ENCODE results near the gene FOXD2. TPM values are rescaled to one million over a fixed set of nuclear protein-coding genes. Genes with fewer than 3 reads are reported as not detected.
A peak's percentile ranks its signal among the peaks of the same experiment; 100 is the strongest.

Gene FOXD2
- polyA plus RNA-seq (2013, experiment 1 of 2): 0.07 TPM
- polyA plus RNA-seq (2013, experiment 2 of 2): 0.10 TPM

DNA sequence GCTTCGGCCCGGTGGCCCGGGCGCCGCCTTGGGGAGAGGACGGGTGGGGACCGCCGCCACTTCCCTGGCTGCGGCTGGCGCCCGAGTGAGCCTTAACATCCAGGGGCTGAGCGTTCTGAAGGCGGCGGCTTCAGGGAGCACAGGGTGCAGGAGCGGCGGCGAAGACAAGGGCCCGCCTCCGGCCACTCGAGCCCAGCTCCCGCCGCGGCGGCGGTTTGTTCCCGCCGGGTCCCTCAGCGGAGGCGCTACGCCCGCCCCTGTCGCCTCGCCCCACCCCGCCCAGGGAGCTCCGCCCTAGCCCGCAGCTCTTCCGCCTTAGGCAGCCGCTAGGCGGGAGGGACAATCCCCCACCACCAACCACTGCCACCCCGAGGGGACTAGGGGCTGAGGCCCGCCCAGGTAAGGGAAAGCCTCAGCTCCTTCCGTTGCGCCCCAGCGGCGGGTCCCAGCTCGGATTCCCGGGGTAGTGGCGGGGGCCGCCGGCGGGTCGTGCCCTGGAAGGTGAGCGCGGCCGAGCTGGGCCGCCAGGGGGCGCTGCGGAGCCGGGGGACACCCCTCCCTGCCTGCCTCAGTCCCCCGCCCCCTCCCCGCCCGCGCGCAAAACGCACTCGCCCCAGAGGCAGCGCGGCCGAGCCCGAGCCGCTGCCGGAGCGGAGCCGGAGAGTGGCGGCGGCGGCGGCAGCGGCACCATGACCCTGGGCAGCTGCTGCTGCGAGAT is at the start of gene FOXD2:
FOXD2 (plus strand) TSS at position 598 of the 718 bp plus-strand sequence; CDS start at position 690, 92 bp downstream.
- H3K9me3 ChIP-seq (ENCODE audit: control insufficient read depth, low read length): no peaks in the 10 kb centered on the region
- H3K4me3 ChIP-seq (ENCODE audit: extremely low read depth, insufficient read depth, low read length, poor library complexity, severe bottlenecking): peak within 1 kb of the TSS; percentile 49
- WGBS, 2 experiments (ENCODE audit: insufficient coverage in 2 of 2): 0% methylated on average over 51 to 55 of the region's 80 CpGs
- H3K27ac ChIP-seq (ENCODE audit: low read depth, low read length, severe bottlenecking): no peak within 1 kb of the TSS
- H3K4me1 ChIP-seq (ENCODE audit: control insufficient read depth, insufficient read depth, low read length, poor library complexity, severe bottlenecking): peaks cover 5% of the 10 kb centered on the region
- H3K36me3 ChIP-seq (ENCODE audit: control insufficient read depth, insufficient read depth, low read length): no peaks in the 10 kb centered on the region

DNA sequence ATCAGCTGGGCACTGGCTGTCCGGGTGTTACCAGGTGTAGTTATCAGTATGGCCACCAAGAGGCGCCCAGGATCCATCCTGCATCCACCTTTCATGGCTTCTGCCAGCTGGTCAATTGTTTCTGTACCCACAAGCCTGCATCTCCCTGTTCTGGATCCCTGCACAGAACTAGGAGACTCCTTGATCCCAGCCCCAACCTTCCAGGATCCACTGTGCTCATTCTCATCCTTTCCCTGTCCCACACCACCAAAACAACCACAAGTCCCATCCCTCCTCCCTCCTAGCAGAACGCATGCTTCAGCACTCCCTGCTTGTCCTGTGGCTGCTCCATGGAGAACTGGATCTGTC is 49.0 kb upstream of the FOXD2 start:
- WGBS, 2 experiments (ENCODE audit: insufficient coverage in 2 of 2): 29 to 33% methylated on average over 3 of the region's 3 CpGs
- H3K4me3 ChIP-seq (ENCODE audit: extremely low read depth, insufficient read depth, low read length, poor library complexity, severe bottlenecking): no peak overlapping the region
- H3K9me3 ChIP-seq (ENCODE audit: control insufficient read depth, low read length): no peaks in the 10 kb centered on the region
- no peaks in the 10 kb centered on the region for H3K4me1 ChIP-seq (ENCODE audit: control insufficient read depth, insufficient read depth, low read length, poor library complexity, severe bottlenecking)
- H3K36me3 ChIP-seq (ENCODE audit: control insufficient read depth, insufficient read depth, low read length): no peaks in the 10 kb centered on the region
- no peak overlapping the region for H3K27ac ChIP-seq (ENCODE audit: low read depth, low read length, severe bottlenecking)

DNA sequence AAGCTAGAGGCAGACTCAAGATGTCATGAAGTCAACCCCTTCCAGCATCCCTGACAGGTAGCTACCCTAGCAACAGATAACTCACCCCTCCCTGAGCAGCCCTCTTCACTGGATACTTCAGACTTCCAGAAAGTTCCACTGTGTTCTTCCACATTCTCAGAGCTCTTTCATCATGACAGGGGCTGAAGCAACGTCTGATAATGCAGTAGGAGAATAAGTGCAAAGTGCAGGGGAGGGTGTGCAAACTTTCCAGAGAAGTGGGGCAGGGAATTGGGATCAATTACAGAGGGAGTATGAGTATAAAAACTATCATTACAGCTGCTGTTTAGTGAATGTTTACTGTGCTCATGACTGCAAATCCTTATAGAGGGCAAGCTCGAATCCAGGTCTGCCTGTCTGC is 48.1 kb upstream of the FOXD2 start:
- H3K4me3 ChIP-seq (ENCODE audit: extremely low read depth, insufficient read depth, low read length, poor library complexity, severe bottlenecking): no peak overlapping the region
- no peaks in the 10 kb centered on the region for H3K36me3 ChIP-seq (ENCODE audit: control insufficient read depth, insufficient read depth, low read length)
- no peaks in the 10 kb centered on the region for H3K9me3 ChIP-seq (ENCODE audit: control insufficient read depth, low read length)
- WGBS, 2 experiments (ENCODE audit: insufficient coverage in 2 of 2): 20 to 88% methylated on average over 1 of the region's 2 CpGs
- no peaks in the 10 kb centered on the region for H3K4me1 ChIP-seq (ENCODE audit: control insufficient read depth, insufficient read depth, low read length, poor library complexity, severe bottlenecking)
- H3K27ac ChIP-seq (ENCODE audit: low read depth, low read length, severe bottlenecking): no peak overlapping the region

DNA sequence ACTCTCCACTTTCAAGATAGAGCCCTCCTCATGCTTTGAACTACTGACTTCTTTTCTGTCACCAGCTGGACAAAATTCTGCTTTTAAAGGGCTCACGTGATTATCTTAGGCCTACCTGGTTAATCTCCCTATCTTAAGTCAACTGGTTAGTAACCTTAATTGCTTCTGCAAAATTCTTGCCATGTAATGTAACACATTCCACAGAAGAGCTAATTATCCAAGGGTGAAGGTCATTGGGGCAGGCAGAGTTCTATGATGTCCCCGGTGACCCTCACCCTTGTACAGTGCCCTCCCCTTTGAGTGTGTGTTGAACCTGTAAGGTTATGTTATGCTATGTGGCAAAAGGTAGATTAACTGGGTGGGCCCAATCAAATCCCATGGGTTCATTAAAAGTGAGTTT is 47.0 kb upstream of the FOXD2 start:
- Histone ChIP-seq H3K27ac (ENCODE audit: low read depth, low read length, severe bottlenecking) (no peak overlapping the region), H3K36me3 (ENCODE audit: control insufficient read depth, insufficient read depth, low read length) (no peaks in the 10 kb centered on the region), H3K4me1 (ENCODE audit: control insufficient read depth, insufficient read depth, low read length, poor library complexity, severe bottlenecking) (no peaks in the 10 kb centered on the region), H3K9me3 (ENCODE audit: control insufficient read depth, low read length) (no peaks in the 10 kb centered on the region), H3K4me3 (ENCODE audit: extremely low read depth, insufficient read depth, low read length, poor library complexity, severe bottlenecking) (no peak overlapping the region)
- 57 to 71% methylated on average over 1 of the region's 2 CpGs for WGBS, 2 experiments (ENCODE audit: insufficient coverage in 2 of 2)

DNA sequence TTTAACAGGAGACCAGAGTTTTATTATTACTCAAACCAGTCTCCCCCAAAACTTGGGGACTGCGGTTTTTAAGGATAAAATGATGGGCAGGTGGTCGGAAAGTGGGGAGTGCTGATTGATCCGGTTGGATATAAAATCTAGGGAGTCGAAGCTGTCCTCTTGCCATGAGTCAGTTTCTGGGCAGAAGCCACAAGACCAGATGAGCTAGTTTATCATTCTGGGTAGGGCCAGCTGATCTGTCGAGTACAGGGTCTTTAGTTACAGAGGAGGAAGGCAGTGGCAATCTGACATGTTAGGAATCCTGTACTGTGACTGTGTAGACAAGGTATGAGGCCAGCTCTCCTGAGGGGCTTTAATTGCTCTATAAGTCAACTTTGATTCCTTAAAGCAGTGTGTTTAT is 44.7 kb upstream of the FOXD2 start:
- WGBS, 2 experiments (ENCODE audit: insufficient coverage in 2 of 2): 72 to 82% methylated on average over 2 to 4 of the region's 5 CpGs
- Histone ChIP-seq H3K4me1 (ENCODE audit: control insufficient read depth, insufficient read depth, low read length, poor library complexity, severe bottlenecking) (no peaks in the 10 kb centered on the region), H3K4me3 (ENCODE audit: extremely low read depth, insufficient read depth, low read length, poor library complexity, severe bottlenecking) (no peak overlapping the region), H3K9me3 (ENCODE audit: control insufficient read depth, low read length) (no peaks in the 10 kb centered on the region), H3K27ac (ENCODE audit: low read depth, low read length, severe bottlenecking) (no peak overlapping the region), H3K36me3 (ENCODE audit: control insufficient read depth, insufficient read depth, low read length) (no peaks in the 10 kb centered on the region)

DNA sequence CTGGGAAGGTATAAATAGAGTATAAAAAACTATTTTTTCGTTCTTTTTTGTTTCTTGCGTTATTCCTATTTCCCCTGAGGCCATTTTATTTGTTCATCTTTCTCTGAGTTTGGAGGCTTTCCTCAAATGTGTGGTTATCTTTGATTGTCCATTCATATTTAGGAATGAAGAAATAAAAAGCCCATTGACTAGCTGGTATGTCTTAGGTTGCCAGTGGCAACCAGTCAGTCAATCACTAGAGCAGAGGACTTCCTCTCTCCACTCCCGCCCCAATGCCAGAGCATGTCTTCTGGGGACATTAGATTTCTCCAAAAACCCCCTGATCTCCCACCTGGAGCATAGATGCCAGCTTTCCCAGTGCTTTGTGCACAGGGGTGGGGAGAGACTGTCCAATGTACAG is 42.4 kb upstream of the FOXD2 start:
- Histone ChIP-seq H3K4me3 (ENCODE audit: extremely low read depth, insufficient read depth, low read length, poor library complexity, severe bottlenecking) (no peak overlapping the region), H3K4me1 (ENCODE audit: control insufficient read depth, insufficient read depth, low read length, poor library complexity, severe bottlenecking) (no peaks in the 10 kb centered on the region), H3K36me3 (ENCODE audit: control insufficient read depth, insufficient read depth, low read length) (no peaks in the 10 kb centered on the region), H3K27ac (ENCODE audit: low read depth, low read length, severe bottlenecking) (no peak overlapping the region), H3K9me3 (ENCODE audit: control insufficient read depth, low read length) (no peaks in the 10 kb centered on the region)
- 80 to 100% methylated on average over 1 of the region's 3 CpGs for WGBS, 2 experiments (ENCODE audit: insufficient coverage in 2 of 2)

DNA sequence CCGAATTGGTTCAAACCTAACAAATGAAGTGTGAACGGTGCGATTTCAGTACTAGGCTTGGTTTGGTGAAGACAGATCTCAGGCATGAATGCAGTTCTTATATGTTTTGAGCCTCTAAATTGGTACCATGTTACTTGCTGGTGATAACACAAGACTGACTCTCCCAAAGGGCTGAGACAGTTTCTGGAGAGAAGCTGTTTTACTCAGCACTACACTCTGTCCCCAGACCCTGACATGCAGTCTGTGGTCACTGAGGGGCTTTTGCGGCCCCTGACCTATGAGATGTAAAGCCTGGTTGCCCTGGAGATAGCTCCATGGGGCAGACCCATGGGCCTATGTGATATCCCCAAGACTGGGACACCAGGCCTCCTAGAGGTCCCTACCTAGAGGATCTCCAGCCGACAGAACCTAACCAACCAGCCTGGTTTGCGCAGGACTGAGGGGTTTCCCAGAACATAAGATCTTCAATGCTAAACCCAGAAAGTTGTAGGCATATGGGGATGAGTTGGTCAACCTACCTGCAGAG is 41.1 kb upstream of the FOXD2 start:
- WGBS, 2 experiments (ENCODE audit: insufficient coverage in 2 of 2): 84 to 87% methylated on average over 4 to 5 of the region's 6 CpGs
- H3K36me3 ChIP-seq (ENCODE audit: control insufficient read depth, insufficient read depth, low read length): no peaks in the 10 kb centered on the region
- H3K27ac ChIP-seq (ENCODE audit: low read depth, low read length, severe bottlenecking): no peak overlapping the region
- H3K9me3 ChIP-seq (ENCODE audit: control insufficient read depth, low read length): no peaks in the 10 kb centered on the region
- no peaks in the 10 kb centered on the region for H3K4me1 ChIP-seq (ENCODE audit: control insufficient read depth, insufficient read depth, low read length, poor library complexity, severe bottlenecking)
- no peak overlapping the region for H3K4me3 ChIP-seq (ENCODE audit: extremely low read depth, insufficient read depth, low read length, poor library complexity, severe bottlenecking)

DNA sequence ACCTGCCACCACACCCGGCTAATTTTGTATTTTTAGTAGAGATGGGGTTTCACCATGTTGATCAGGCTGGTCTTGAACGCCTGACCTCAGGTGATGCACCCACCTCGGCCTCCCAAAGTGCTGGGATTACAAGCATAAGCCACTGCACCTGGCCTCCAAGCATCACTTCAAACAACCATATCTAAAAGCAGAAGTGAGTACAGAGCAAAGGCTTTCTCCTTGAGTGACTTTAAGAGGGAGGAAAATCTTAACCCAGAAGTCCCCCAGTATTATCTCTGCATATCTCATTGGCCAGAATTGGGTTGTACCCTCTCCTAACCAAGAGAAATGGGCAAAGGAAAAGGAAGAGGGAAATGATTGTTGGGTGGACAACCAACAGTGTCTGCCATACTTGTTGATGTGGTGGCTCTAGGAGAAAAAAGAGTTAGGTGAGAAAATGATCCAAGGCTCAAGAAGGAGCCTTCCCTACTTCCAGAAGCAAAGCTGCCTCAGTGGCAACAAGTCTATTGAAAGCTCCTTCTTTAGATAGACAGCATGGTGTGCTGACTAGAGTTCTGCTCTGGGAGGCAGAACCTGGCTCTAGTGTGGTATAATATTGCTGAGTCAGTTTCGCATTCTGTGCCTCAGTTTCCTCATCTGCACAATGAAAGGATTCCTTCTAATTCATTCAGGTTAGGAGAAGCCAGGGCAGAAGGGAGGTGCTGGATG is 38.6 kb upstream of the FOXD2 start:
- Histone ChIP-seq H3K4me1 (ENCODE audit: control insufficient read depth, insufficient read depth, low read length, poor library complexity, severe bottlenecking) (no peaks in the 10 kb centered on the region), H3K4me3 (ENCODE audit: extremely low read depth, insufficient read depth, low read length, poor library complexity, severe bottlenecking) (no peak overlapping the region), H3K36me3 (ENCODE audit: control insufficient read depth, insufficient read depth, low read length) (no peaks in the 10 kb centered on the region), H3K9me3 (ENCODE audit: control insufficient read depth, low read length) (no peaks in the 10 kb centered on the region), H3K27ac (ENCODE audit: low read depth, low read length, severe bottlenecking) (no peak overlapping the region)
- WGBS, 2 experiments (ENCODE audit: insufficient coverage in 2 of 2): 83% methylated on average over 2 of the region's 4 CpGs; no CpG with 5 or more reads in 1 of the 2 experiments

DNA sequence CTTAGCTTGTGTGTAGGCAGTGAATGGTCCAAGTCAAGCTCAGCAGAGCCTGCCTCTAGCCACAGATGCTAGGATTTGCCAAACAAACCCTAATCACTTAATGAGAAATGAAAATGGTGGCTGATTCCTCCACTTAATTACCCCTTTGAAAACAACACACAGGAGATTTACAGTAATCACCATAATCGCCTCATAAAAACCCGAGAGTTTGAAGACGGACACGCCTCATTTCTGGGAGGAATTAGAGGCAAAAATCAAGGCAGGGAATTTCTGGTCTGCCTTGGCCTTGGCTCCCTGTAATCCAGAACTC is 38.0 kb upstream of the FOXD2 start:
- Histone ChIP-seq H3K4me3 (ENCODE audit: extremely low read depth, insufficient read depth, low read length, poor library complexity, severe bottlenecking) (no peak overlapping the region), H3K4me1 (ENCODE audit: control insufficient read depth, insufficient read depth, low read length, poor library complexity, severe bottlenecking) (no peaks in the 10 kb centered on the region), H3K27ac (ENCODE audit: low read depth, low read length, severe bottlenecking) (no peak overlapping the region), H3K9me3 (ENCODE audit: control insufficient read depth, low read length) (no peaks in the 10 kb centered on the region), H3K36me3 (ENCODE audit: control insufficient read depth, insufficient read depth, low read length) (no peaks in the 10 kb centered on the region)
- 94 to 98% methylated on average over 4 of the region's 4 CpGs for WGBS, 2 experiments (ENCODE audit: insufficient coverage in 2 of 2)

DNA sequence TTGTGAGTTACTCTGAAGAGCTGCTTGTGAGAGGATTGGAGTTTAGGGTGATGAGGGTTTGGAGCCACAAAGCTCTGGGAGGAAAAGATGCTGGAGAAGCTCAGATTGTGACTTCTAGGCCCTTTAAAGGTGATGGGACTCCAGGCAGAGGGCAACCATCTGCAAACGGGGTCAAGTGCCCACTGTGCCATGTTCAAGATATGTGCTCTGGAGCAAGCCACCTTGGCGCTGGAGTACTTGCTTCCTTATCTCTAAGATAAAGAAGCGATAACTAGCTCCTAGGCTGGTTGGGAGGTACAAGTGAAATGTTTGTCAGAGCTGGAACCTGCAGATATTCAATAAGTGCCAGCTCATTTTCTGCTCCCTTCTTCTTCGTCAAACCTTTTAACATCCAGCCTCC is 36.1 kb upstream of the FOXD2 start:
- 80 to 89% methylated on average over 3 of the region's 4 CpGs for WGBS, 2 experiments (ENCODE audit: insufficient coverage in 2 of 2)
- no peak overlapping the region for H3K27ac ChIP-seq (ENCODE audit: low read depth, low read length, severe bottlenecking)

DNA sequence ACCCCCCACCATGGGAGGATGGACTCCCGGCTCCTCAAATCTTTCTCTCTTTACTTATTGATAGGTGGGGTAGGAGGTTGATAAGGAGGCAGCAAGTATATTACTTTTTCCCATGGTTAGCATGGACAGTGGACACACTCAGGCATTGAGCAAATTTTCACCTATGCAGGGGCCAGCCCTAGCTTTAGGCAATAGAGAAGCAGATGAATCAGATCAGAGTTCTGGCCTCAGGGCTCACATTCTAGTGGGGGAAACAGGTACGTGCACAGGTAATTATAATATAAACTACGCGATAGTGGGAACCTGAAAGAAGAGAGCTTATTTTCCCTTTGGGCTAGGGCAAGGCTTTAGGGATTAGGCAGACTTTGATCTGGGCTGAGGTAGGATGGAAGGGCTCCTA is 35.3 kb upstream of the FOXD2 start:
- Histone ChIP-seq H3K4me1 (ENCODE audit: control insufficient read depth, insufficient read depth, low read length, poor library complexity, severe bottlenecking) (no peaks in the 10 kb centered on the region), H3K4me3 (ENCODE audit: extremely low read depth, insufficient read depth, low read length, poor library complexity, severe bottlenecking) (no peak overlapping the region), H3K27ac (ENCODE audit: low read depth, low read length, severe bottlenecking) (no peak overlapping the region), H3K36me3 (ENCODE audit: control insufficient read depth, insufficient read depth, low read length) (no peaks in the 10 kb centered on the region), H3K9me3 (ENCODE audit: control insufficient read depth, low read length) (no peaks in the 10 kb centered on the region)
- WGBS, 2 experiments (ENCODE audit: insufficient coverage in 2 of 2): 83 to 100% methylated on average over 3 of the region's 4 CpGs

More for the DNA sequence above, 36.1 kb upstream of the FOXD2 start:
- H3K4me3 ChIP-seq (ENCODE audit: extremely low read depth, insufficient read depth, low read length, poor library complexity, severe bottlenecking): no peak overlapping the region
- H3K4me1 ChIP-seq (ENCODE audit: control insufficient read depth, insufficient read depth, low read length, poor library complexity, severe bottlenecking): no peaks in the 10 kb centered on the region
- H3K9me3 ChIP-seq (ENCODE audit: control insufficient read depth, low read length): no peaks in the 10 kb centered on the region
- H3K36me3 ChIP-seq (ENCODE audit: control insufficient read depth, insufficient read depth, low read length): no peaks in the 10 kb centered on the region

All from mesodermal cell (in vitro differentiated cells).